Spleen (tissue), 11 donors: ENCODE measurements around the gene TTC34. TPM values are rescaled to one million over a fixed set of nuclear protein-coding genes. Genes with fewer than 3 reads are reported as not detected.

Experiments
- DNase-seq: peaks from one replicate; pipeline ENCODE4 v3.0.0-alpha.2; 2020
- H3K27ac ChIP-seq, 8 donors: fragments of 200-600 bp; sonication (generic) in 7 of 8; 1 replicate in 4 of 8; 2 replicates in 4 of 8; pipeline versions ENCODE4 v1.5.0 to v1.8.0; 2016 to 2021; ENCODE audit warnings: inconsistent platforms in 4 of 8, mild to moderate bottlenecking in 4 of 8, moderate library complexity in 1 of 8
- H3K27me3 ChIP-seq, 7 donors: fragments of 200-600 bp; sonication (generic) in 6 of 7; replicated peaks in 1 of 7; 1 replicate in 4 of 7; 2 replicates in 3 of 7; pipeline versions ENCODE4 v1.5.0 to v1.8.0; 2016 to 2021; ENCODE audit warnings: inconsistent platforms in 3 of 7, mild to moderate bottlenecking in 1 of 7
- H3K36me3 ChIP-seq, 6 donors: fragments of 200-600 bp; sonication (generic) in 5 of 6; 1 replicate in 4 of 6; 2 replicates in 2 of 6; pipeline versions ENCODE4 v1.5.0 to v1.8.0; 2016 to 2021; ENCODE audit warnings: inconsistent platforms in 2 of 6
- H3K4me1 ChIP-seq, 6 donors: fragments of 200-600 bp; sonication (generic) in 5 of 6; 1 replicate in 3 of 6; 2 replicates in 3 of 6; pipeline versions ENCODE4 v1.5.0 to v1.8.0; 2016 to 2021; ENCODE audit warnings: inconsistent platforms in 3 of 6
- H3K4me3 ChIP-seq, 8 donors: fragments of 200-600 bp; sonication (generic) in 7 of 8; 1 replicate in 4 of 8; 2 replicates in 4 of 8; pipeline versions ENCODE4 v1.5.0 to v1.8.0; 2016 to 2021; ENCODE audit warnings: inconsistent platforms in 4 of 8, mild to moderate bottlenecking in 4 of 8, moderate library complexity in 2 of 8
- H3K9me3 ChIP-seq, 8 donors: fragments of 200-600 bp; sonication (generic) in 7 of 8; 1 replicate in 4 of 8; 2 replicates in 4 of 8; pipeline versions ENCODE4 v1.5.0 to v1.8.0; 2016 to 2021; ENCODE audit warnings: inconsistent platforms in 4 of 8
- POLR2A ChIP-seq, 3 donors: fragments of 450-650 bp; IDR thresholded peaks; one replicate each; pipeline ENCODE4 v1.5.1; 2017; ENCODE audit warnings: antibody characterized with exemption in 3 of 3, mild to moderate bottlenecking in 1 of 3
- POLR2AphosphoS5 ChIP-seq, 3 donors: sonication (generic); formaldehyde crosslinking; IDR thresholded peaks; one replicate each; pipeline ENCODE4 v1.5.1; 2017; ENCODE audit warnings: antibody characterized with exemption in 3 of 3
- WGBS, 5 donors: extraction: QIAGEN DNeasy Blood & Tissue Kit in 3 of 5; methylation state at CpG; one replicate each; pipeline versions ENCODE4 v1.1.5 to v1.1.7; 2013 to 2018; 5-methylcytosine and 5-hydroxymethylcytosine counted together
- intact Hi-C: fragments of 100-400 bp; cut with DNase I; formaldehyde crosslinking; loops from one replicate; pipeline ENCODE4 v1.15.0; 2023; ENCODE audit warnings: low total_unique reads
- polyA plus RNA-seq, 3 donors: library from polyadenylated mRNA; stranded (reverse); fragments of 200-250 nt; gene quantifications; one replicate each; pipeline ENCODE4 v1.2.1, GENCODE V29; 2013
- total RNA-seq, 7 donors: library from RNA; depleted of rRNA in 3 of 7; stranded (reverse); fragments of >200 nt in 3 of 7; fragmentation: NEBNext Ultra II Directional in 4 of 7; extraction: Animal tissue kit (Norgen Biotek cat#: 25700) in 4 of 7; gene quantifications; one replicate each; pipeline versions ENCODE4 v1.1.0 to v1.2.1, GENCODE V29; 2016 to 2021
- TF ChIP-seq, protein P1 (sequence below), 11 experiments: fragments of 200-600 bp in 7 of 11; fragments of 450-650 bp in 4 of 11; sonication (generic) in 4 of 11; IDR thresholded peaks in 8 of 11; conservative IDR thresholded peaks in 3 of 11; 1 replicate in 7 of 11; 2 replicates in 4 of 11; pipeline versions ENCODE4 v1.4.0 to v1.8.0; 2016 to 2021; ENCODE audit warnings: antibody characterized with exemption in 11 of 11, inconsistent platforms in 4 of 11, mild to moderate bottlenecking in 1 of 11
- donor health status: healthy with polysubstance abuse.
- donor health status: DM: no; HTN: no; CAD: no; lungs with moderate emphysema.
- donor health status: DM: no; HTN: no; CAD: no.
- donor health status: Bipolar disorder and iron deficiency.
- donor health status: healthy.
- donor health status: DM: no; HTN: no; CAD: no.
- donor health status: DM: yes; HTN: yes; CAD: no.

Gene TTC34
- total and polyA plus RNA-seq, 10 donors: 0.09 to 2.8 (median 1.4) TPM

DNA sequence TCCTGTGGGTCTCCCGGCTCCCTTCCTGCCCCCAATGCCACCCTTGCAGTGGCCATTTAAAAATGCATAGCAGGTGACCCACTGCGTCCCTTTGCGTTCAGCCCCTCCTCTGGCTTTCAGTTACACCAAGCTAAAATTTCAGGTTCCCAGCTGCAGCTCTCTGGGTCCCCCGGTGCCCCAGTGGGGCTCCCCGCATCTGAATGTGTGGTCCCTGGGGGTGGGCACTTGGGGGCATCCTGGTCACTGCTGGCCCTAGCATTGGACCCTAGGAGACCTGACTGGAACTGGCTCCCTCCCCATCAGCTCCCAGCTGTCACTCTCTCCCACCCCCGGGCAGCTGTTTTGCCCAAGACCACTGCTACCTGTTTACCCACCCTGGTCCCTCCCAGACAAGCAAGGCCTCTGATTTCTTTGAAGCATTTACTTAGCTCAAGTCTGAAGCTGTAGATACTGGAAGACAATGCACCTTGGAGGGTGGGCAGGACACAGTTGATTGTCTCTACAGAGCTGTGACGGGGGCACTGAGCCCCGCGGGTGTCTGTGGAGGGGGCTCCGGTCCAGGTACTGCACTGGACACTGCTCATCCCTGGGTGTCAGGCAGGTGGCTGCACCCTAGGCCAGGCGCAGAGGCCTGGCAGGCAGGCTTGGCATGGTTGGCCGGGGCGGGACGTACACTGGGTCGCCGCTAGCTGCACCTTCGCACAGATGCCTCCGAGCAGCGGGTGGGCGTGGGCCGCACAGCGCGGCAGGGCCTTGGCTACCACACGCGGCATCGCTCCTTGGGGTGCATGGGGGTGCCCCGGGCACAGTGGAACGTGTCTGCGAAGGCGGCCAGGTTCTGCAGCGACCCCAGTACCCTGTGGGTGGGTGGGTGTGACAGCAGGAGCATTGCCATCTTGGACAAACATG, 211.0 kb downstream of the TTC34 start:
- no peaks in the 10 kb centered on the region for H3K9me3 ChIP-seq
- peaks cover 5 to 51% (median 28%) of the 10 kb centered on the region in 6 donors for H3K4me1 ChIP-seq
- H3K27me3 ChIP-seq: peaks cover 0 to 28% (median 0%) of the 10 kb centered on the region in 7 donors
- peak; percentile 75 for DNase-seq
- 94 to 96% (median 96%) methylated on average over 17 to 31 of the region's 31 CpGs for WGBS, 5 donors
- H3K4me3 ChIP-seq: no peak overlapping the region
- intact Hi-C loops: loop anchor here (5.0 kb wide), 1 partner anchor 52 kb away; no protein-coding TSS in a partner anchor
- peak in 1 of 3 donors; percentile 28 for TF ChIP-seq POLR2AphosphoS5 (IDR thresholded peaks at IDR 0.05)
- TF ChIP-seq, protein P1, sequence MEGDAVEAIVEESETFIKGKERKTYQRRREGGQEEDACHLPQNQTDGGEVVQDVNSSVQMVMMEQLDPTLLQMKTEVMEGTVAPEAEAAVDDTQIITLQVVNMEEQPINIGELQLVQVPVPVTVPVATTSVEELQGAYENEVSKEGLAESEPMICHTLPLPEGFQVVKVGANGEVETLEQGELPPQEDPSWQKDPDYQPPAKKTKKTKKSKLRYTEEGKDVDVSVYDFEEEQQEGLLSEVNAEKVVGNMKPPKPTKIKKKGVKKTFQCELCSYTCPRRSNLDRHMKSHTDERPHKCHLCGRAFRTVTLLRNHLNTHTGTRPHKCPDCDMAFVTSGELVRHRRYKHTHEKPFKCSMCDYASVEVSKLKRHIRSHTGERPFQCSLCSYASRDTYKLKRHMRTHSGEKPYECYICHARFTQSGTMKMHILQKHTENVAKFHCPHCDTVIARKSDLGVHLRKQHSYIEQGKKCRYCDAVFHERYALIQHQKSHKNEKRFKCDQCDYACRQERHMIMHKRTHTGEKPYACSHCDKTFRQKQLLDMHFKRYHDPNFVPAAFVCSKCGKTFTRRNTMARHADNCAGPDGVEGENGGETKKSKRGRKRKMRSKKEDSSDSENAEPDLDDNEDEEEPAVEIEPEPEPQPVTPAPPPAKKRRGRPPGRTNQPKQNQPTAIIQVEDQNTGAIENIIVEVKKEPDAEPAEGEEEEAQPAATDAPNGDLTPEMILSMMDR (IDR thresholded peaks at IDR 0.05 in 8 of 11, conservative IDR thresholded peaks at IDR 0.05 in 3 of 11): no peak
- H3K36me3 ChIP-seq: peaks cover 0 to 27% (median 8%) of the 10 kb centered on the region in 6 donors
- H3K27ac ChIP-seq: no peak overlapping the region

- 90 to 94% (median 93%) methylated on average over 8 to 25 of the region's 25 CpGs for WGBS, 5 donors
- DNase-seq: peak; percentile 80
- Histone ChIP-seq H3K4me1 (peaks cover 12 to 59% (median 37%) of the 10 kb centered on the region in 6 donors), H3K27me3 (peaks cover 0 to 22% (median 0%) of the 10 kb centered on the region in 7 donors), H3K27ac (no peak overlapping the region), H3K4me3 (no peak overlapping the region), H3K9me3 (no peaks in the 10 kb centered on the region), H3K36me3 (peaks cover 0 to 27% (median 8%) of the 10 kb centered on the region in 6 donors)
- intact Hi-C loops: loop anchor here (5.0 kb wide), 1 partner anchor 53 kb away; no protein-coding TSS in a partner anchor
- TF ChIP-seq, protein P1 (IDR thresholded peaks at IDR 0.05 in 8 of 11, conservative IDR thresholded peaks at IDR 0.05 in 3 of 11): no peak
- TF ChIP-seq POLR2AphosphoS5 (IDR thresholded peaks at IDR 0.05) (no peak), POLR2A (IDR thresholded peaks at IDR 0.05) (no peak)
Measured at GRCh38 chr1:2589431-2590232, 211.9 kb downstream of the TTC34 start.

GRCh38 chr1:2588661-2589430, 212.6 kb downstream of the TTC34 start:
- peaks cover 0 to 27% (median 8%) of the 10 kb centered on the region in 6 donors for H3K36me3 ChIP-seq
- no peaks in the 10 kb centered on the region for H3K9me3 ChIP-seq
- H3K27me3 ChIP-seq: peaks cover 0 to 15% (median 0%) of the 10 kb centered on the region in 7 donors
- H3K4me1 ChIP-seq: peaks cover 17 to 60% (median 44%) of the 10 kb centered on the region in 6 donors
- TF ChIP-seq POLR2AphosphoS5 (IDR thresholded peaks at IDR 0.05) (no peak), POLR2A (IDR thresholded peaks at IDR 0.05) (no peak)
- TF ChIP-seq, protein P1 (IDR thresholded peaks at IDR 0.05 in 8 of 11, conservative IDR thresholded peaks at IDR 0.05 in 3 of 11): no peak
- no peak overlapping the region for H3K27ac ChIP-seq
- intact Hi-C loops: no loop called here
- peak; percentile 84 for DNase-seq
- WGBS, 5 donors: 87 to 96% (median 92%) methylated on average over 3 to 23 of the region's 23 CpGs
- no peak overlapping the region for H3K4me3 ChIP-seq
